ENCODE measurements around the gene SIGLEC10.

DNA sequence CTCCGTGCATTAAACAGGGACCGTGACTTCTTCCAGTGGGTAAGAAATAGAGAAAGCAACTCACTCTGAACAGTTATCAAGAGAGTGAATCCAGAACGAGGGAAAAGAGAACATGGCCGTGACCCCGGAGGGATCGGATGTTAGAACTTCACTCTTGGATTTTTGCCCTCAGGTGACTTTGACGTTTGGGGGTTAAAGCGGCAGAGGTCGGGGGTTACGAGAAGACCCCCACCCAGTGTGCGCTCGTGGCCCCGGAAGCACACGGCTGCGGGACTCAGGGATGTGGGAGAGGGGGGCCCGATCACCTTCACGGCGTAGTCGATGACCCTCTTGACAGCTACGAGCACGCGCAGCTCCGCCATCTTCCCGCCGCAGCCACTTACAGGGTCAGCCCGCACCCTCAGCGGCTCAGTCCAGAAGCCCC, 51.5 kb downstream of the SIGLEC10 start, which contains the start of gene ETFB:
- TF ChIP-seq, protein P1, sequence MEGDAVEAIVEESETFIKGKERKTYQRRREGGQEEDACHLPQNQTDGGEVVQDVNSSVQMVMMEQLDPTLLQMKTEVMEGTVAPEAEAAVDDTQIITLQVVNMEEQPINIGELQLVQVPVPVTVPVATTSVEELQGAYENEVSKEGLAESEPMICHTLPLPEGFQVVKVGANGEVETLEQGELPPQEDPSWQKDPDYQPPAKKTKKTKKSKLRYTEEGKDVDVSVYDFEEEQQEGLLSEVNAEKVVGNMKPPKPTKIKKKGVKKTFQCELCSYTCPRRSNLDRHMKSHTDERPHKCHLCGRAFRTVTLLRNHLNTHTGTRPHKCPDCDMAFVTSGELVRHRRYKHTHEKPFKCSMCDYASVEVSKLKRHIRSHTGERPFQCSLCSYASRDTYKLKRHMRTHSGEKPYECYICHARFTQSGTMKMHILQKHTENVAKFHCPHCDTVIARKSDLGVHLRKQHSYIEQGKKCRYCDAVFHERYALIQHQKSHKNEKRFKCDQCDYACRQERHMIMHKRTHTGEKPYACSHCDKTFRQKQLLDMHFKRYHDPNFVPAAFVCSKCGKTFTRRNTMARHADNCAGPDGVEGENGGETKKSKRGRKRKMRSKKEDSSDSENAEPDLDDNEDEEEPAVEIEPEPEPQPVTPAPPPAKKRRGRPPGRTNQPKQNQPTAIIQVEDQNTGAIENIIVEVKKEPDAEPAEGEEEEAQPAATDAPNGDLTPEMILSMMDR (conservative IDR thresholded peaks at IDR 0.05) = no peak
- TF ChIP-seq EZH2 (IDR thresholded peaks at IDR 0.05; ENCODE audit: low read depth) = no peak
